GM18507 (cell line): ENCODE measurements around the gene GABRG3.

Experiments
- DNase-seq: peaks from one replicate; pipeline ENCODE4 v3.0.0; 2011; ENCODE audit warnings: low read depth; ENCODE audit not compliant: insufficient read length; ENCODE audit errors: extremely low spot score
- FAIRE-seq: peaks from 2 replicates; lab custom pipeline; 2011; peaks lifted over from hg19 to GRCh38; lab: Jason Lieb, UNC

Gene GABRG3

DNA sequence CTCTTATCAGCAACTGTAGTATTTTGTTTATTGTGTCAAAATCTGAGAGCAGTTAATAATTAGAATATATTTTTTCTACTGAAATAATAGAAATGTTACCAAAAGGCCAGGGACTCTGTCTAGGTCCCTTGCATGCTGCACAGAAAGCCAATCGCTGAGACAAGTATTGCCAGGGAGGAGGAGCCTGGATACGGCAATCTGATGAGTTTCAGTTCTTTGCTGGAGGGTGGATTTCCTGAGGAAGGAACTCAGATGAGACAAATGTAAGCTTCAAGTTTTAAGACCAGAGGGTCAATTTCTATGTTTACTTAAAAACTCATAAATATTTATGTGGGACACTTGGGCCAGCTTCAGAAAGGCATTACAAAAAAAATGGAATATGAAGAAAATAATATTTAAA lies 252.2 kb downstream of the GABRG3 start:
- no peak for DNase-seq
- FAIRE-seq: no peak

- FAIRE-seq: no peak
- no peak for DNase-seq
These were observed 260.8 kb downstream of the GABRG3 start for GRCh38 chr15:27231811-27232210.

GRCh38 chr15:27232876-27233275 lies 261.9 kb downstream of the GABRG3 start:
- DNase-seq: no peak
- no peak for FAIRE-seq

GRCh38 chr15:27234593-27234992 lies 263.6 kb downstream of the GABRG3 start:
- FAIRE-seq (no peak), DNase-seq (no peak)

DNA sequence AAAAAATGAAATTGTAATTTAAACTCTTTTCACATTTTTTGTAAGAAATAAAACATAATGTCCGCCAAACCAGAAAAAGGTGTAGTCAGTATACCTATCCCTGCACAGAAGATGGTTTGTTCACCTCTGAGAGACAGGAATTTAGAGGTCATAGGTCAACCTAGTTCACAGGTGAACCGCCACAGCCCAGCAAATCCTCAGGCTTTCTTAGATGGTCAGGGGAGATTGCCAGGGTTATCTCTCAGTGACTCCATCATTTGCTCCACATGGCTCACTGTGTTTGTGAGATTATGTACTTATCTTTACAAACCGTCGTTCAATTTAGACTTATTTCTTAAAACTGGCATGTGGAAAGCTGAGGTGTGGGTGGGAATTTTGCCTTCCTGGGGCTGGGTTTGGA lies 264.2 kb downstream of the GABRG3 start:
- FAIRE-seq (no peak), DNase-seq (no peak)

DNA sequence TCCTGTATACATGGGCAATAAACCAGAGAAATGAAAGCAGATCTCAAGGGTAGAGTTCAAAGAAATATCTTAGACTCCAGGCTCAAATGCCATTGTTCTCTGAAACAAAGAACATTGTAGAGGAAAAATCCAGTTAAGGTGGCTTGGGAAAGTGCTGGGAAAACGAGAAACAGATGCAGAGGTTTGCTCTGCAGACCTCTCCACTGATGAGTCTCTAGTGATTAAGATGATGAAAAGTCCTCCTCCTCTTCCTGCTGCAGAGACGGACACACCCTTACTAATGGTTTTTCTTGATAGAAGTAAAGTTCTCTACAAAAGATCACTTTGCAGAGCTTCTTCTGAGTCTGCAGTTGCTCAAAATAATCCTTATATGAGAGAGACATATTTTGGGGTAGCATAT lies 264.7 kb downstream of the GABRG3 start:
- FAIRE-seq: no peak

GRCh38 chr15:27237319-27237939 lies 266.4 kb downstream of the GABRG3 start:
- FAIRE-seq (no peak), DNase-seq (no peak)

More for the DNA sequence above, 264.7 kb downstream of the GABRG3 start:
- no peak for DNase-seq

GRCh38 chr15:27238209-27238608 lies 267.2 kb downstream of the GABRG3 start:
- no peak for DNase-seq

GRCh38 chr15:27238707-27239423 lies 267.9 kb downstream of the GABRG3 start:
- no peak for FAIRE-seq

More at GRCh38 chr15:27238209-27238608, 267.2 kb downstream of the GABRG3 start:
- no peak for FAIRE-seq

DNA sequence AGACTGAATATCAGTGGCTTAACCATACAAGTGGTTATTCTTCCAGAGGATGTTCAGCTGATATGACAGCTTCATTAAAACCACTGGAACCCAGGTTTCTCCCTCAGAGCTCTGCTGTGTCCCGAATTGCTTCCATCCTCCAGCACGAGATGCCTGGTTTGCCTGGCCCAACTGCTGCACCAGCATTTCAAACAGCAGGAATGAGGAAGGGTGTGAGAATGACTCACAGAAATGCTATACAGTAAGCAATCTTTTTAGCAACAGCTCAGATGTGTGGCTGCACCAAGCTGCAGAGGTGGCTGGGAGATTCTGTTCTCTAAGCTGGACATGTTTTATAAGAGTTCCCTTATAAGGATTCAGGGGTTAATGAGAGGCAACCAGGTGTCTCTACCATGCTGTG lies 271.0 kb downstream of the GABRG3 start:
- no peak for DNase-seq
- no peak for FAIRE-seq

More at GRCh38 chr15:27238707-27239423, 267.9 kb downstream of the GABRG3 start:
- no peak for DNase-seq

DNA sequence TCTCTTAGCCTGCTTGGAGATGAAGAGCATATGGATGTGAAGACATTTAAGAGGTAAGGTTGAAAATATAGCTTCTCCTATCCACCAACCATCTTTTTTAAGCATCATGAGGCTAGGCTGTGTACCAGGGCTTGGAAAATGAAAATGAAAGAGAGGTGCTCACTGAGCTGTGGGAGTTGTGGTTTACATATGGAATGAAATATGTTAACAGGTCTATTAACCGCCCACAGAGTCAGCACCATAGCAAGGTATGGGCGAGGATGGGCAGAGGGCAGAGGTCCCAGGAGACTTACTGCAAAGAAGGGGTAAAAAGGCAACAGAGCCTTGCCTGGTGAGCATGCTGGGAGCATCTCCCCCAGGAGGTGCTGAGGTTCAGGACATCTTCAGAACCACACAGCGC lies 273.1 kb downstream of the GABRG3 start:
- DNase-seq (no peak), FAIRE-seq (no peak)

- DNase-seq (no peak), FAIRE-seq (no peak)
These were observed 277.3 kb downstream of the GABRG3 start for GRCh38 chr15:27248251-27248650.

- FAIRE-seq (no peak), DNase-seq (no peak)
These were observed 278.2 kb downstream of the GABRG3 start for GRCh38 chr15:27249046-27249759.

GRCh38 chr15:27249760-27250109 lies 278.8 kb downstream of the GABRG3 start:
- no peak for DNase-seq
- no peak for FAIRE-seq

DNA sequence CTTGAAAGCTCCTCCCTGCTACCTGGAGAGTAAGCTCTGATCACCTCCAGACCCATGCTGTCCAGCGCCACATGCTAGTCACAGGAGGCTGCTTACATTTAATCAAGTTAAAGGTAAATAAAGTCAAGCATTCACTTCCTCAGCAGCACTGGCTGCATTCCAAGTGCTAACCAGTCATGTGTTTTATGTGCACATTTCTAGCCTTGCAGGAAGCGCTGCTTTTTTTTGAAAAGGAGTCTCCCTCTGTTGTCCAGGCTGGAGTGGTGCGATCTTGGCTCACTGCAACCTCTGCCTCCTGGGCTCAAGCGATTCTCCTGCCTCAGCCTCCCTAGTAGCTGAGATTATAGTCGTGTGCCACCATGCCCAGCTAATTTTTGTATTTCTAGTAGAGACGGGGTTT lies 279.2 kb downstream of the GABRG3 start:
- DNase-seq: no peak
- no peak for FAIRE-seq

- no peak for FAIRE-seq
- DNase-seq: no peak
These were observed 283.1 kb downstream of the GABRG3 start for GRCh38 chr15:27254055-27254454.

DNA sequence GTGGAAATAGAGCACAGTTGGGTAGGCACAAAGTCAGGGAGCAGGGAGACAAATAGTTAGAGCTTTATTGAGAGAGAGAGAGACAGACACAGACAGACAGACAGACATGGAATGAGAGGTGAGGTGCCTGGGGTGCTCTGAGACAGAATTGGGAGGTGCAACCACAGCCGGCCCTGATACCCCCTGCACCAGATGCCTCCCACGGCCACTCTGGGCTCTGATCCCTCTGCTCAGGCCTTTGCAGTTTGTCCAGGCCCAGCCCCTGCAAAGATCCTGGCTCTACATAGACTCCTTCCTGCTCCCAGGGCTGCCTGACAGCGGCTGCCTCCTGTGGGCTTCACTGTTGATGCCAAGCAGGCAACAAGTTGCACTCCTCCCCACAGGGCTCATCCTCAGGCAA lies 283.8 kb downstream of the GABRG3 start:
- no peak for DNase-seq
- no peak for FAIRE-seq

- FAIRE-seq (no peak), DNase-seq (no peak)
These were observed 285.5 kb downstream of the GABRG3 start for GRCh38 chr15:27256446-27256845.

DNA sequence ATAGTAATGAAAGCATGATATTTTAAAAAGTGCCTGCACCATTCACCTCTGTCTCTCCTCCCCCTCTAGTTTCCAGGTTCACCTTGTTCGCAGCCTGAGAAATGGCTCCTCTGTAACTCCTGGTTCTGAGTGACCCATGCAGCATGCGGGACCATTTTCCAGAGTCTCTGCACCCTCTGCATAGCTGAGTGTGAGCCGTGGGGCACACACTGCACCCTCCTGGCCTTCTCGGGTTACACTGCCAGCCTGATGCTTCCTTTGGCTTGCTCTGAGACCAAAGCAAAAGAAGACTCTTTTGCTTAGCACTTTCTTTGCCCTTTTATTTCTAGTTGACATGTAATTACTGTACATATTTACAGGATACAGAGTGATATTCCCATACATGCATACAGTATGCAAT lies 287.3 kb downstream of the GABRG3 start:
- FAIRE-seq (no peak), DNase-seq (no peak)

DNA sequence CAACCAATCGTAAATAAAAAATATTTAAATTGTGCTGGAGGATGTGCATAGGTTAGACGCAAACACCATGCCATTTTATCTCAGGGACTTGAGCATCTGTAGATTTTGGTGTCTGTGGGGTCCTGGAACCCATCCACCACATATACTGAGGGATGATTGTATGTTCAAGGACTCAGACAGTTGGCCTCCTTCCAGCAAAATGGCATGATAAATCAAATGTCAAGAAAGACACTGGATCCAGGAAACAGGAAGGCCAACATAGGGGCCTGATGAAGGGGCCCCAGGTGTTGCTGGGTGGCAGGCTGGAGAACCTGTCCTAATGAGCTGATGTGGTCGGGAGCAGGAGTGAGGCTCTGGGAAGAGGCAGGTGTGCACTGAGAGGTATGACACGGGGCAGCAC lies 289.5 kb downstream of the GABRG3 start:
- DNase-seq (no peak), FAIRE-seq (no peak)

- DNase-seq (no peak), FAIRE-seq (no peak)
These were observed 297.9 kb downstream of the GABRG3 start for GRCh38 chr15:27268923-27269322.
